Prostate gland (tissue), 2 donors: Measurements from ENCODE around the gene NECTIN1. TPM values are rescaled to one million over a fixed set of nuclear protein-coding genes. Genes with fewer than 3 reads are reported as not detected.

ENCODE experiments used
- DNase-seq: peaks from one replicate; pipeline ENCODE4 v3.0.0-alpha.2; 2019; ENCODE audit warnings: low spot score
- H3K27ac ChIP-seq, 2 donors: fragments of 200-600 bp; sonication (generic); 2 replicates each; pipeline ENCODE4 v1.5.1; 2017 to 2019
- H3K27me3 ChIP-seq: fragments of 200-600 bp; sonication (generic); replicated peaks from 2 replicates; pipeline ENCODE4 v1.5.1; 2019; ENCODE audit not compliant: insufficient read depth
- H3K36me3 ChIP-seq, 2 donors: fragments of 200-600 bp; sonication (generic); 1 replicate in 1 of 2; 2 replicates in 1 of 2; pipeline versions ENCODE4 v1.5.1 to v1.8.1; 2017 to 2019
- H3K4me1 ChIP-seq: fragments of 200-600 bp; sonication (generic); replicated peaks from 2 replicates; pipeline ENCODE4 v1.5.1; 2019
- H3K4me3 ChIP-seq, 2 donors: fragments of 200-600 bp; sonication (generic); 2 replicates each; pipeline ENCODE4 v1.5.1; 2017 to 2019
- H3K9me3 ChIP-seq: fragments of 200-600 bp; sonication (generic); 2 replicates; pipeline ENCODE4 v1.5.1; 2017
- CTCF ChIP-seq, 4 experiments: fragments of 200-600 bp in 2 of 4; fragments of 450-650 bp in 2 of 4; sonication (generic) in 2 of 4; IDR thresholded peaks; 1 replicate in 3 of 4; 2 replicates in 1 of 4; pipeline ENCODE4 v1.5.1; 2016 to 2019; ENCODE audit warnings: antibody characterized with exemption in 4 of 4, mild to moderate bottlenecking in 2 of 4, moderate library complexity in 2 of 4
- POLR2A ChIP-seq: fragments of 450-650 bp; IDR thresholded peaks from one replicate; pipeline ENCODE4 v1.6.1; 2016; ENCODE audit warnings: antibody characterized with exemption, mild to moderate bottlenecking
- POLR2AphosphoS5 ChIP-seq: sonication (generic); formaldehyde crosslinking; IDR thresholded peaks from one replicate; pipeline ENCODE4 v1.6.1; 2017; ENCODE audit warnings: antibody characterized with exemption
- WGBS: methylation state at CpG from one replicate; pipeline ENCODE4 v1.1.5; 2018; 5-methylcytosine and 5-hydroxymethylcytosine counted together
- intact Hi-C: fragments of 100-400 bp; cut with DNase I; formaldehyde crosslinking; loops from one replicate; pipeline ENCODE4 v1.14.2; 2022
- total RNA-seq, 2 donors: library from RNA; depleted of rRNA; stranded (reverse); fragments of >200 nt; gene quantifications; one replicate each; pipeline ENCODE4 v1.1.0, GENCODE V29; 2016

Gene NECTIN1
- total RNA-seq: 10 to 100 TPM; 18.7 to 28.2 TPM

GRCh38 chr11:119728651-119729580, at the start of gene NECTIN1:
Gene NECTIN1 (minus strand): TSS chr11:119729200. CDS start chr11:119728553, 647 bp downstream.
- intact Hi-C loops: loop anchor here (5.0 to 10.0 kb wide), 4 partner anchors 62 to 378 kb away; no protein-coding TSS in a partner anchor
- H3K27me3 ChIP-seq: no peaks in the 10 kb centered on the region
- WGBS: under 1% methylated on average over 127 of the region's 128 CpGs
- peak within 1 kb of the TSS; percentile 77 to 78 for H3K4me3 ChIP-seq
- TF ChIP-seq POLR2AphosphoS5 (peak; percentile 87), CTCF (IDR thresholded peaks at IDR 0.05) (peak; percentile 94 to 98 (median 97)), POLR2A (peak; percentile 90)
- peak; percentile 86 for DNase-seq
- H3K27ac ChIP-seq: peak within 1 kb of the TSS; percentile 84 to 92
- H3K4me1 ChIP-seq: peaks cover 12% of the 10 kb centered on the region
- no peaks in the 10 kb centered on the region for H3K36me3 ChIP-seq
- no peaks in the 10 kb centered on the region for H3K9me3 ChIP-seq

- Histone ChIP-seq H3K27ac (no peak overlapping the region), H3K36me3 (no peaks in the 10 kb centered on the region), H3K9me3 (no peaks in the 10 kb centered on the region), H3K27me3 (no peaks in the 10 kb centered on the region), H3K4me3 (no peak overlapping the region), H3K4me1 (no peaks in the 10 kb centered on the region)
- DNase-seq: no peak
- WGBS: 73% methylated on average over 15 of the region's 15 CpGs
- TF ChIP-seq POLR2A (no peak), POLR2AphosphoS5 (no peak), CTCF (IDR thresholded peaks at IDR 0.05) (no peak)
- intact Hi-C loops: no loop called here
These were observed 49.6 kb upstream of the NECTIN1 start for GRCh38 chr11:119778391-119779194.

GRCh38 chr11:119777940-119778339, 48.9 kb upstream of the NECTIN1 start:
- WGBS: 73% methylated on average over 10 of the region's 10 CpGs
- Histone ChIP-seq H3K9me3 (no peaks in the 10 kb centered on the region), H3K4me1 (no peaks in the 10 kb centered on the region), H3K4me3 (no peak overlapping the region), H3K36me3 (no peaks in the 10 kb centered on the region), H3K27me3 (no peaks in the 10 kb centered on the region), H3K27ac (no peak overlapping the region)
- TF ChIP-seq POLR2A (no peak), POLR2AphosphoS5 (no peak), CTCF (IDR thresholded peaks at IDR 0.05) (no peak)
- DNase-seq: no peak
- intact Hi-C loops: no loop called here

GRCh38 chr11:119776651-119777050, 47.7 kb upstream of the NECTIN1 start:
- no peaks in the 10 kb centered on the region for H3K27me3 ChIP-seq
- no peak for DNase-seq
- H3K27ac ChIP-seq: no peak overlapping the region
- intact Hi-C loops: no loop called here
- H3K9me3 ChIP-seq: no peaks in the 10 kb centered on the region
- WGBS: 45% methylated on average over 5 of the region's 5 CpGs
- TF ChIP-seq POLR2A: no peak
- TF ChIP-seq CTCF (IDR thresholded peaks at IDR 0.05): no peak
- no peak for TF ChIP-seq POLR2AphosphoS5
- H3K36me3 ChIP-seq: no peaks in the 10 kb centered on the region
- no peak overlapping the region for H3K4me3 ChIP-seq
- H3K4me1 ChIP-seq: no peaks in the 10 kb centered on the region
